ENCODE data around the gene ZNF14. TPM values are rescaled to one million over a fixed set of nuclear protein-coding genes. Genes with fewer than 3 reads are reported as not detected.
A peak's percentile ranks its signal among the peaks of the same experiment; 100 is the strongest.

The ZNF14 gene
- total and polyA plus RNA-seq, 4 donors = 3.0 to 10.9 (median 5.4) TPM

GRCh38 chr19:19743176-19743575 is 10.3 kb upstream of the ZNF14 start:
- no peaks in the 10 kb centered on the region for H3K27me3 ChIP-seq (ENCODE audit: control insufficient read depth in 1 of 2, insufficient read depth in 2 of 2, low read length in 1 of 2)
- ATAC-seq (ENCODE audit: low FRiP score) (no peak), DNase-seq (peak in 1 of 2 donors; percentile 51)
- intact Hi-C loops (cut with DNase I) = no loop called here
- H3K27ac ChIP-seq (ENCODE audit: low read depth in 1 of 2, low read length in 2 of 2) = no peak overlapping the region
- 84% methylated on average over 6 of the region's 6 CpGs for WGBS, 2 donors
- no peak overlapping the region for H3K4me3 ChIP-seq (ENCODE audit: low read length in 2 of 2)
- no peaks in the 10 kb centered on the region for H3K9me3 ChIP-seq (ENCODE audit: control insufficient read depth, low read length)
- no peaks in the 10 kb centered on the region for H3K4me1 ChIP-seq (ENCODE audit: control insufficient read depth in 1 of 2, insufficient read depth in 2 of 2, low read length in 2 of 2)
- no peaks in the 10 kb centered on the region for H3K36me3 ChIP-seq (ENCODE audit: control insufficient read depth in 1 of 2, insufficient read depth in 2 of 2, low read length in 1 of 2)

GRCh38 chr19:19742773-19743172 is 9.9 kb upstream of the ZNF14 start:
- no peaks in the 10 kb centered on the region for H3K9me3 ChIP-seq (ENCODE audit: control insufficient read depth, low read length)
- 75 to 85% methylated on average over 9 of the region's 9 CpGs for WGBS, 2 donors
- intact Hi-C loops (cut with DNase I) = no loop called here
- H3K36me3 ChIP-seq (ENCODE audit: control insufficient read depth in 1 of 2, insufficient read depth in 2 of 2, low read length in 1 of 2) = no peaks in the 10 kb centered on the region
- H3K27ac ChIP-seq (ENCODE audit: low read depth in 1 of 2, low read length in 2 of 2) = no peak overlapping the region
- DNase-seq = peak in 1 of 2 donors; percentile 50
- H3K4me1 ChIP-seq (ENCODE audit: control insufficient read depth in 1 of 2, insufficient read depth in 2 of 2, low read length in 2 of 2) = no peaks in the 10 kb centered on the region
- no peak for ATAC-seq (ENCODE audit: low FRiP score)
- no peaks in the 10 kb centered on the region for H3K27me3 ChIP-seq (ENCODE audit: control insufficient read depth in 1 of 2, insufficient read depth in 2 of 2, low read length in 1 of 2)
- no peak overlapping the region for H3K4me3 ChIP-seq (ENCODE audit: low read length in 2 of 2)

- 84 to 85% methylated on average over 7 of the region's 7 CpGs for WGBS, 2 donors
Measured at GRCh38 chr19:19741184-19741583, 8.3 kb upstream of the ZNF14 start.

GRCh38 chr19:19740755-19741154 is 7.8 kb upstream of the ZNF14 start:
- peak in 1 of 2 donors; percentile 72 for DNase-seq
- intact Hi-C loops (cut with DNase I) = no loop called here
- Histone ChIP-seq H3K27me3 (ENCODE audit: control insufficient read depth in 1 of 2, insufficient read depth in 2 of 2, low read length in 1 of 2) (no peaks in the 10 kb centered on the region), H3K9me3 (ENCODE audit: control insufficient read depth, low read length) (no peaks in the 10 kb centered on the region), H3K27ac (ENCODE audit: low read depth in 1 of 2, low read length in 2 of 2) (no peak overlapping the region), H3K36me3 (ENCODE audit: control insufficient read depth in 1 of 2, insufficient read depth in 2 of 2, low read length in 1 of 2) (no peaks in the 10 kb centered on the region), H3K4me3 (ENCODE audit: low read length in 2 of 2) (no peak overlapping the region), H3K4me1 (ENCODE audit: control insufficient read depth in 1 of 2, insufficient read depth in 2 of 2, low read length in 2 of 2) (no peaks in the 10 kb centered on the region)
- WGBS, 2 donors = 89 to 90% methylated on average over 18 of the region's 18 CpGs
- ATAC-seq (ENCODE audit: low FRiP score) = no peak

More at GRCh38 chr19:19741184-19741583, 8.3 kb upstream of the ZNF14 start:
- intact Hi-C loops (cut with DNase I) = no loop called here
- Histone ChIP-seq H3K4me3 (ENCODE audit: low read length in 2 of 2) (no peak overlapping the region), H3K36me3 (ENCODE audit: control insufficient read depth in 1 of 2, insufficient read depth in 2 of 2, low read length in 1 of 2) (no peaks in the 10 kb centered on the region), H3K4me1 (ENCODE audit: control insufficient read depth in 1 of 2, insufficient read depth in 2 of 2, low read length in 2 of 2) (no peaks in the 10 kb centered on the region), H3K27ac (ENCODE audit: low read depth in 1 of 2, low read length in 2 of 2) (no peak overlapping the region), H3K9me3 (ENCODE audit: control insufficient read depth, low read length) (no peaks in the 10 kb centered on the region), H3K27me3 (ENCODE audit: control insufficient read depth in 1 of 2, insufficient read depth in 2 of 2, low read length in 1 of 2) (no peaks in the 10 kb centered on the region)
- ATAC-seq (ENCODE audit: low FRiP score) (no peak), DNase-seq (no peak)

GRCh38 chr19:19738564-19738963 is 5.7 kb upstream of the ZNF14 start:
- Histone ChIP-seq H3K27ac (ENCODE audit: low read depth in 1 of 2, low read length in 2 of 2) (no peak overlapping the region), H3K4me3 (ENCODE audit: low read length in 2 of 2) (no peak overlapping the region), H3K4me1 (ENCODE audit: control insufficient read depth in 1 of 2, insufficient read depth in 2 of 2, low read length in 2 of 2) (no peaks in the 10 kb centered on the region), H3K27me3 (ENCODE audit: control insufficient read depth in 1 of 2, insufficient read depth in 2 of 2, low read length in 1 of 2) (no peaks in the 10 kb centered on the region), H3K9me3 (ENCODE audit: control insufficient read depth, low read length) (no peaks in the 10 kb centered on the region), H3K36me3 (ENCODE audit: control insufficient read depth in 1 of 2, insufficient read depth in 2 of 2, low read length in 1 of 2) (no peaks in the 10 kb centered on the region)
- WGBS, 2 donors = 67 to 72% methylated on average over 1 of the region's 1 CpG
- intact Hi-C loops (cut with DNase I) = no loop called here
- ATAC-seq (ENCODE audit: low FRiP score) (no peak), DNase-seq (peak in 1 of 2 donors; percentile 50)

GRCh38 chr19:19737559-19738332 is 4.8 kb upstream of the ZNF14 start:
- no peaks in the 10 kb centered on the region for H3K4me1 ChIP-seq (ENCODE audit: control insufficient read depth in 1 of 2, insufficient read depth in 2 of 2, low read length in 2 of 2)
- no peaks in the 10 kb centered on the region for H3K9me3 ChIP-seq (ENCODE audit: control insufficient read depth, low read length)
- 83 to 88% methylated on average over 8 of the region's 8 CpGs for WGBS, 2 donors
- intact Hi-C loops (cut with DNase I) = no loop called here
- H3K27me3 ChIP-seq (ENCODE audit: control insufficient read depth in 1 of 2, insufficient read depth in 2 of 2, low read length in 1 of 2) = no peaks in the 10 kb centered on the region
- no peak overlapping the region for H3K27ac ChIP-seq (ENCODE audit: low read depth in 1 of 2, low read length in 2 of 2)
- ATAC-seq (ENCODE audit: low FRiP score) = no peak
- DNase-seq = peak in 1 of 2 donors; percentile 57
- H3K4me3 ChIP-seq (ENCODE audit: low read length in 2 of 2) = no peak overlapping the region
- H3K36me3 ChIP-seq (ENCODE audit: control insufficient read depth in 1 of 2, insufficient read depth in 2 of 2, low read length in 1 of 2) = no peaks in the 10 kb centered on the region

GRCh38 chr19:19721896-19722295 is 11.0 kb downstream of the ZNF14 start:
- peaks cover 0 to 2% of the 10 kb centered on the region in 2 donors for H3K36me3 ChIP-seq (ENCODE audit: control insufficient read depth in 1 of 2, insufficient read depth in 2 of 2, low read length in 1 of 2)
- peaks cover 10% of the 10 kb centered on the region for H3K9me3 ChIP-seq (ENCODE audit: control insufficient read depth, low read length)
- no peaks in the 10 kb centered on the region for H3K27me3 ChIP-seq (ENCODE audit: control insufficient read depth in 1 of 2, insufficient read depth in 2 of 2, low read length in 1 of 2)
- 98 to 100% methylated on average over 2 of the region's 2 CpGs for WGBS, 2 donors
- H3K4me1 ChIP-seq (ENCODE audit: control insufficient read depth in 1 of 2, insufficient read depth in 2 of 2, low read length in 2 of 2) = no peaks in the 10 kb centered on the region
- ATAC-seq (ENCODE audit: low FRiP score) = no peak
- H3K4me3 ChIP-seq (ENCODE audit: low read length in 2 of 2) = no peak overlapping the region
- no peak for DNase-seq
- no peak overlapping the region for H3K27ac ChIP-seq (ENCODE audit: low read depth in 1 of 2, low read length in 2 of 2)
- intact Hi-C loops (cut with DNase I) = no loop called here

- no peaks in the 10 kb centered on the region for H3K27me3 ChIP-seq (ENCODE audit: control insufficient read depth in 1 of 2, insufficient read depth in 2 of 2, low read length in 1 of 2)
- no peak overlapping the region for H3K4me3 ChIP-seq (ENCODE audit: low read length in 2 of 2)
- H3K4me1 ChIP-seq (ENCODE audit: control insufficient read depth in 1 of 2, insufficient read depth in 2 of 2, low read length in 2 of 2) = no peaks in the 10 kb centered on the region
- H3K27ac ChIP-seq (ENCODE audit: low read depth in 1 of 2, low read length in 2 of 2) = no peak overlapping the region
- no peak for DNase-seq
- intact Hi-C loops (cut with DNase I) = no loop called here
- WGBS, 2 donors = 95 to 98% methylated on average over 2 of the region's 2 CpGs
- peaks cover 19% of the 10 kb centered on the region for H3K9me3 ChIP-seq (ENCODE audit: control insufficient read depth, low read length)
- ATAC-seq (ENCODE audit: low FRiP score) = no peak
- peaks cover 0 to 2% of the 10 kb centered on the region in 2 donors for H3K36me3 ChIP-seq (ENCODE audit: control insufficient read depth in 1 of 2, insufficient read depth in 2 of 2, low read length in 1 of 2)
Measured at GRCh38 chr19:19719798-19720197, 13.1 kb downstream of the ZNF14 start.

All from aorta (tissue), 5 donors.